NCI-H510A (cell line): Measurements from ENCODE around the gene INPP4B.

Source experiments
- DNase-seq: peaks from one replicate; lab custom pipeline; 2025; lab: John Stamatoyannopoulos, UW

INPP4B gene

GRCh38 chr4:142467088-142467487 lies 379.0 kb downstream of the INPP4B start:
- no peak for DNase-seq

GRCh38 chr4:142465526-142465925 lies 380.6 kb downstream of the INPP4B start:
- DNase-seq, result no peak

GRCh38 chr4:142463206-142463605 lies 382.9 kb downstream of the INPP4B start:
- DNase-seq, result no peak

- DNase-seq, result no peak
Measured at GRCh38 chr4:142452161-142452855, 393.8 kb downstream of the INPP4B start.

DNA sequence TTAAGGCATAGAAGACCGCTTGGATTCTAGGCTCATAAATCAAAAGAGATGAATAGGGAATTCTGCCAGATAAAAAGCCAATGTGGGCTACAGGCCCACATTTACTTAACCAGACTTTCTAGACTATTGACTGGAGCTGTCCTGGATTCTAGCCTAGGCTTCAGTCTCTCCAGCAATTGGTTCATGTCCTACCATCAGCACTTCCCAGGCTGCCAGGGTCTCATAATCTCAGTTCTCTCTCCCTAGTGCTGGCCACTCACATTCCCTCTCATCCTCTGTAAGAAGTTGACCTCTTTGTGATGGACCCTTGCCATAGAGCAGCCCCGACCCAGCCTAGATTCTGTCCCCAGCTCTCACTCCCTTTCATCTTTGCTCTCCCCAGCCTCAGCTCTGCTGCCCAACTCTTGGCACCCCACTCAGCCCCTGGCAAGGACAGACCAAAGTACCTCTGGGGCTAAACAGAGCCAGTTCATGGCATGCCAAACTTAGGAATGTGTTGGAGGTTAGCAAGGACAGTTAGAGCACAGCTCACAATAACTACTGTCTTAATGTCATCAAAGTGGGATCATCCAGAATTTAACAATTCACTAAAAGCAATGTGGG lies 396.2 kb downstream of the INPP4B start:
- DNase-seq, result no peak

DNA sequence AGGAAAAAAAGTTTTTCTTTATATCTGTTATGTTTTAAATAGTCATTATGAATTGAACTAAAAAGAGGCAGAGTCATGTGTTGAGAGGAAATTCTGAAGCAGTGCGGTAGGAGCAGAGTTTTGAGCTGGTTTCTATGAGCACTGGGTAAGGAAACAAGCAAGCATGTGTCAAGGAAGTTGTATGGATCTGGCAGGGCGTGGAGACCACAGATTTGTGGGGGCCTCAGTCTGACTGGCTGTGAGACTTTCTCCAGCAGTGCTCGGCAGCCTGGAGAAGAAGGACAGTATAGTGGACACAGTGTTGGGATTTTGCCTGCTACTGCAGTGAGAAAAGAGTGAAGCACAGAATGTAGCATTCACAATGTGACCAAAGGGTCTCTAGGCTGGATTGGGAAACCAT lies 399.1 kb downstream of the INPP4B start:
- no peak for DNase-seq

GRCh38 chr4:142443469-142443868 lies 402.6 kb downstream of the INPP4B start:
- no peak for DNase-seq

- DNase-seq, result no peak
Measured at GRCh38 chr4:142440093-142440492, 406.0 kb downstream of the INPP4B start.

DNA sequence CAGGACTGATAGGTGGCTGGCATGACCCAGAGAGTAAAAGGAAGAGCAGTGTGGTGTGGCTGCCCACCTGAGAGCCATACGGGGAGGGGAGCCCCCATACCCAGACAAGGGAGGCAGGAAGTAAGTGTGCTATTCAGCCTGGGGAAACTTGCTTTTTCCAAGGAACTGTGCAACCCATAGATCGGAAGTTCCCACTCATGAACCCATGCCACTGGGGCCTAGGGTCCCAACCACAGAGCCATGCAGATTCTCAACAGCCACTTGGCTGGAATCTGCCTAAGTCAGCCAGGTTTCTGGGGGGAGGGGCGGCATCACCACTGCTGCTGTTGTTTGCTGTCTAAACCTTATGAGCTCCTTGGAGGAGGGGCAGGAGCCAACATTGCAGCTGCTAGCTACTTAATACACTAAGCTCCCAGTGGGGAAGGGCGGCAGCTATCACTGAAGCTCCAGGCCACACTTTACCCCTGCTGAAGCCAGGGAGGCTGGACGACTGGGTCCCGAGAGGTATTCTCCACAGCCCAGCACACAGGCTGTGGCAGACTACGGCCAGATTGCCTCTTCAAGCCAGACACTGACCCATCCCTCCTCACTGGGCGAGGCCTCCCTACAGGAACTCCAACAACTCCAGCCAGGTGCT lies 410.4 kb downstream of the INPP4B start:
- peak; percentile 83 for DNase-seq

GRCh38 chr4:142434519-142435224 lies 411.4 kb downstream of the INPP4B start:
- DNase-seq, result no peak

DNA sequence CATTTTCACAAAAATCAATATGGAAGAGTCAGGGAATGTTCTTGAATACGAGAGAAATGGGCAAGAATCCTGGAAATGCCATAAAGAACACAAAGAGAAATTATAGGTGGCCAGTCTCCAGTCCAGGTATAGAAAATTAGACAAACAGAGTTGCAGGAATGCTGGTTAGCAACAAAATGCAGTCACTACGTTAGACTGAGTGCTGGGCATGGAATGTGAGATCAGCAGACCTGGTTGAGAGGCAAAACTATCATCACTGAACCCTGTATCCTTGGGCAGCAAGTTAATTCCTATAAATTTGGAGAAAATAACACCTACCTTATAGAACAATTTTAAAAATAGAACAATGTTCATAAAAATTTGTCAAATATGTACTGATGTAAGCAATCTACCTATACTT lies 417.4 kb downstream of the INPP4B start:
- DNase-seq, result no peak

GRCh38 chr4:142427456-142427855 lies 418.6 kb downstream of the INPP4B start:
- DNase-seq, result no peak

DNA sequence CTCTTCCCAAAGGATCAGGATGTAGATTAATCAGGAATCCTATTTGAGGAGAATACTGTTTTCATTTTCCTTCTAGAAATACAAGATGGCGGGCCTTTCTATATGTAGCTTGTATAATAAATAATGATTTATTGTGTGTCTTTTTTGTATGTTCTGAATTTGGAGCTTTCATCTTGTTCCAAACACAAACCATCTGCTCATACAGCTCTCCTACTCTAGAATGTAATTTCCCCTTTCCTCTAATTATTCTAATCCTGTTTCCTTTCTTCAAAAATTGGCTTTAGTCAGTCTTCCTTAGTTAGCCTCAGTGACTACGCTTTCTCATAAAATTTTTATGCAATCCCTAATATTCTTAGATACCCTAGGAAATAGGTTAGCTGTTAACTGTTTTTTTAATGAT lies 422.2 kb downstream of the INPP4B start:
- DNase-seq, result no peak

GRCh38 chr4:142420311-142421095 lies 425.6 kb downstream of the INPP4B start:
- DNase-seq, result no peak

GRCh38 chr4:142419712-142420111 lies 426.4 kb downstream of the INPP4B start:
- no peak for DNase-seq

GRCh38 chr4:142418697-142419096 lies 427.4 kb downstream of the INPP4B start:
- DNase-seq, result no peak

DNA sequence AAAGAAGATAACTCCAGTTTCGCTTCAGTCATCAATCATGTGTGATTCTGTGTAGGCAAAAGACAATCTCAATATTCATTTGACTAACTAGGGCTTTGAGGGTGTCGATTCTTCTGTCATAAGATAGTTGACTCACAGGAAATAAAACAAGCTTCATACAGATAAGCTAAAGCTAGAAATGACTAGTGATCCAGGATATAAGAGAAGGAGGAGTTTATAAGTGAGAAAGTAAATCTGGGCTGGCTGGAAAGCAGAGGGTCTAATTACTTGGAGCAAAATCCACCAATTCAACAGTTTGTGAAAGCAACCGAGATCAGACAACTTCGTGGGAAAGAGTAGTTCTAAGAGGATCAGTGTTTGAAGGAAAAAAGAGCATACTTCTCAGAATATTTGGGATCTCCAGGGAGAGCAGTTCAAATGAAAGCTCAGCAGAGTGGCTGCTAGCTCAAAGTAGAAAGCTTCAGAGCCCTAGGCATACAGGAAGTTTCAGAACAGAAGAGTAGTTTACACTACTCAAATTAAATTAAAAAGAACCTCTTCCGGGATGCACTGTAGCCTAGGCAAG lies 429.3 kb downstream of the INPP4B start:
- DNase-seq, result no peak

- no peak for DNase-seq
Measured at GRCh38 chr4:142416121-142416520, 430.0 kb downstream of the INPP4B start.

DNA sequence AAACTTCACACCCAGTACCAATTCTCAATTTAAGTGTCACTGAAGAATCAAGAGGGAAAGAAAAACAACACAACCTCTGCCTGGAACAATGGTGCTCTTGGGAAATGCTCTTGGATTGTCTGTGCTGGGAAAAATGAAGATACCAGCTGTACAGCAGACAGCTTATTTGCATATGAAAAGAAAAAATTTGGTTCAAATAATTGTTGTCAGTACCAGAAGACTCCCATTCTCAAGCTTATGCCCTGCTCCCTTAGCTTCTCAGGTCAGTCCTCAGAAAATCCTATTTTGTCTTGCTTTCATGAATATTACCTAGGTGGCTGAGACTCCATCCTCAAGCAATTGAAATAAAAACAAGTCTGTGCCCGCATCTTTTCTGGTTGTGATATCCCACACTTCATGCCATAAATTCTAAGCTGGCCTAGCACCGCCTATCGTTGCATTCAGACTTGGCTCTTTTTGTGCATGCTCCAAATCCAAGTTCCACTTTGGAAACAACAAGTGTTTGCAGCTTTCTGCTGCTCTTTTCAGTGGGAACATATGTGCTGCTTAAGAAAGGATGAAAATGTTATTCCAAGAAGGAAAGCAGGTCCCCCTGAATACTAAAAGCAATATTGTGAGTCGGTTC lies 431.6 kb downstream of the INPP4B start:
- no peak for DNase-seq

DNA sequence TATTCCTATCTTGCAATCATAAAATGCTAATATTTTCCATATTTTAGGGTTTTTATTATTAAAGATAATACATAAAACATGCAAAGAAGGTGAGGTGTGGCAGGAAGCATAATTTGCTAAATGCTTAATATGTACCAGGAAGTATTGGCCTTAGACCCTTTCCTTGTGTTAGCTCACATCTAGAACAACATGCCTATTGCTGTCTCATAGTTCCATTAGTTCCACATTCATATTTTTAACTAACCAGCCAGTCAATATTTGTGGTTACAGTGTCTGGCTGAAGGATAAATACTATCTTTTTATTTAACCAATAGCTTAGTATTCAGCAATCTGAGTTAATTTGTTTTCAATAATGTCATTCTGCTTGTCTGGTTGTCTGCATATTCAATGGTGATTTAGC lies 432.6 kb downstream of the INPP4B start:
- DNase-seq, result no peak

DNA sequence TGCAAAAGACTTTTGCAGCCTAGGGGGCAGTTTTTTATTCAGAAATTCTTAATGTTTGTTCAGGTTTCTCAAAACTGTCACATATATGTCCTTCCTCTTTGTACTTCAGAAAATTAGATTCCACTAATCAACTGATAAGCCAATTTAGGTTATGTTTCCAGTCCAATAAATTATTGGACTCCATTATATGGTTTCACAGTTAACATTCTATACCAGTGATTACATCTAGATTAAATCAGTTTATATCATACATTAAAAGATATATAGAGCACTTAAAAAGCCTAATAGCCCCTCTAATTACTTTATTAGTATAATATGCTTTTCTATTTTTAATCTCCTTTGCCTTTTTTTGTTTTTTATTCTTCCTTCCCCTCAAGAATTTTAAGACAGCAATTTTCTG lies 434.1 kb downstream of the INPP4B start:
- DNase-seq, result no peak
